ENCODE data around the gene CPSF3. TPM values are rescaled to one million over a fixed set of nuclear protein-coding genes. Genes with fewer than 3 reads are reported as not detected.
A peak's percentile ranks its signal among the peaks of the same experiment; 100 is the strongest.

Gene CPSF3
- total RNA-seq, 1 experiment from 2014 or later: 68.5 TPM

DNA sequence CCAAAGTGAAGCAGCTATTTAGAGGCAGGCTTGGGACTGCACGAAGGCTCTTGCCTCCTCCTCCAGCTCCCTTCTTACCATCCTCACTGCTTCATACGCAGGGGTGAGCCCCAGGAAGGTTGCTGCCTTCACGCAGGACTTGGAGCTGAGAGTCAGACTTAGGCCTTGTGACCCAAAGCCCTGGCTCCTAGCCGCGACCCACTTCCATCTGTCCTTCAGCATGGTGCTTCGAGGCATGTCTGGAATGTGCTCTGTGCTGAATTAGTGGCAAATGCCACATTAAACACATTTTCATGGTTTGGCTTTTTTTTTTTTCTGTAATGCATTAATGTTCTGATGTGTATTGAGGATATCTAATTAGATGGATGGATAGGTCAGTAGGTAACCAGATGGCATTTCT, 37.6 kb upstream of the CPSF3 start:
- H3K36me3 ChIP-seq (ENCODE audit: control insufficient read depth in 1 of 2, insufficient read depth in 2 of 2, low read length in 2 of 2): peaks cover 0 to 4% of the 10 kb centered on the region in 2 experiments; a peak in 1 of 4 replicates

More for the DNA sequence above, 37.6 kb upstream of the CPSF3 start:
- H4K20me1 ChIP-seq (ENCODE audit: insufficient read depth): no peaks in the 10 kb centered on the region
- H3K4me3 ChIP-seq (replicated peaks in 1 of 2; ENCODE audit: low read depth in 1 of 2, low read length in 2 of 2): no peak overlapping the region
- H3K9ac ChIP-seq (ENCODE audit: low read length): peak overlapping the region; percentile 42; the same call in 1 of the 2 replicates
- CTCF ChIA-PET: interaction anchor here (0.7 kb wide), 1 partner anchor 155 kb away, joined by 3 read pairs; no protein-coding TSS in a partner anchor
- no peaks in the 10 kb centered on the region for H3K9me3 ChIP-seq (ENCODE audit: control insufficient read depth in 1 of 2, insufficient read depth in 1 of 2, low read depth in 1 of 2, low read length in 2 of 2)
- H3K79me2 ChIP-seq (ENCODE audit: insufficient read depth, low read length): no peaks in the 10 kb centered on the region
- RAD21 ChIA-PET (ENCODE audit: low non-redundant PET in 1 of 2, low total read pairs in 2 of 2, uncharacterized antibody in 2 of 2, unreplicated experiment in 2 of 2): no interaction called here
- H3K9me2 ChIP-seq (ENCODE audit: insufficient read depth): no peaks in the 10 kb centered on the region
- H3K27ac ChIP-seq (ENCODE audit: low read depth, low read length): peak overlapping the region; percentile 68; the same call in 1 of the 2 replicates
- peak overlapping the region; percentile 62 for H3K4me2 ChIP-seq (ENCODE audit: low read length)
- TF ChIP-seq CEBPB (IDR thresholded peaks at IDR 0.05; ENCODE audit: low read depth) (no peak), SIN3A (IDR thresholded peaks at IDR 0.05; ENCODE audit: low read depth) (no peak), EZH2 (IDR thresholded peaks at IDR 0.05) (no peak), JUND (IDR thresholded peaks at IDR 0.05) (no peak), SRF (IDR thresholded peaks at IDR 0.05; ENCODE audit: low read depth) (no peak), RAD21 (IDR thresholded peaks at IDR 0.05; ENCODE audit: low read depth) (no peak)
- TF ChIP-seq, protein P1, sequence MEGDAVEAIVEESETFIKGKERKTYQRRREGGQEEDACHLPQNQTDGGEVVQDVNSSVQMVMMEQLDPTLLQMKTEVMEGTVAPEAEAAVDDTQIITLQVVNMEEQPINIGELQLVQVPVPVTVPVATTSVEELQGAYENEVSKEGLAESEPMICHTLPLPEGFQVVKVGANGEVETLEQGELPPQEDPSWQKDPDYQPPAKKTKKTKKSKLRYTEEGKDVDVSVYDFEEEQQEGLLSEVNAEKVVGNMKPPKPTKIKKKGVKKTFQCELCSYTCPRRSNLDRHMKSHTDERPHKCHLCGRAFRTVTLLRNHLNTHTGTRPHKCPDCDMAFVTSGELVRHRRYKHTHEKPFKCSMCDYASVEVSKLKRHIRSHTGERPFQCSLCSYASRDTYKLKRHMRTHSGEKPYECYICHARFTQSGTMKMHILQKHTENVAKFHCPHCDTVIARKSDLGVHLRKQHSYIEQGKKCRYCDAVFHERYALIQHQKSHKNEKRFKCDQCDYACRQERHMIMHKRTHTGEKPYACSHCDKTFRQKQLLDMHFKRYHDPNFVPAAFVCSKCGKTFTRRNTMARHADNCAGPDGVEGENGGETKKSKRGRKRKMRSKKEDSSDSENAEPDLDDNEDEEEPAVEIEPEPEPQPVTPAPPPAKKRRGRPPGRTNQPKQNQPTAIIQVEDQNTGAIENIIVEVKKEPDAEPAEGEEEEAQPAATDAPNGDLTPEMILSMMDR (IDR thresholded peaks at IDR 0.05 in 2 of 3, conservative IDR thresholded peaks at IDR 0.05 in 1 of 3; ENCODE audit: borderline replicate concordance in 1 of 3, insufficient read depth in 1 of 3, low read depth in 2 of 3, low read length in 2 of 3): no peak
- TF ChIP-seq, protein P2, sequence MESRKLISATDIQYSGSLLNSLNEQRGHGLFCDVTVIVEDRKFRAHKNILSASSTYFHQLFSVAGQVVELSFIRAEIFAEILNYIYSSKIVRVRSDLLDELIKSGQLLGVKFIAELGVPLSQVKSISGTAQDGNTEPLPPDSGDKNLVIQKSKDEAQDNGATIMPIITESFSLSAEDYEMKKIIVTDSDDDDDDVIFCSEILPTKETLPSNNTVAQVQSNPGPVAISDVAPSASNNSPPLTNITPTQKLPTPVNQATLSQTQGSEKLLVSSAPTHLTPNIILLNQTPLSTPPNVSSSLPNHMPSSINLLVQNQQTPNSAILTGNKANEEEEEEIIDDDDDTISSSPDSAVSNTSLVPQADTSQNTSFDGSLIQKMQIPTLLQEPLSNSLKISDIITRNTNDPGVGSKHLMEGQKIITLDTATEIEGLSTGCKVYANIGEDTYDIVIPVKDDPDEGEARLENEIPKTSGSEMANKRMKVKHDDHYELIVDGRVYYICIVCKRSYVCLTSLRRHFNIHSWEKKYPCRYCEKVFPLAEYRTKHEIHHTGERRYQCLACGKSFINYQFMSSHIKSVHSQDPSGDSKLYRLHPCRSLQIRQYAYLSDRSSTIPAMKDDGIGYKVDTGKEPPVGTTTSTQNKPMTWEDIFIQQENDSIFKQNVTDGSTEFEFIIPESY (IDR thresholded peaks at IDR 0.05; ENCODE audit: extremely low read depth, insufficient replicate concordance, low read length): no peak
- TF ChIP-seq, protein P3, sequence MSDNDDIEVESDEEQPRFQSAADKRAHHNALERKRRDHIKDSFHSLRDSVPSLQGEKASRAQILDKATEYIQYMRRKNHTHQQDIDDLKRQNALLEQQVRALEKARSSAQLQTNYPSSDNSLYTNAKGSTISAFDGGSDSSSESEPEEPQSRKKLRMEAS (IDR thresholded peaks at IDR 0.05): no peak
- peaks cover 38 to 54% of the 10 kb centered on the region in 2 experiments for H3K4me1 ChIP-seq (ENCODE audit: control insufficient read depth in 1 of 2, insufficient read depth in 2 of 2, low read length in 2 of 2)
- ATAC-seq: no peak
- no TSS peak for BruUV-seq (replicated peaks)
- POLR2A ChIA-PET: interaction anchor here (1.3 kb wide), 1 partner anchor 15 kb away, joined by 3 read pairs; no protein-coding TSS in a partner anchor
- intact Hi-C loops (cut with micrococcal nuclease): no loop called here
- H3K27me3 ChIP-seq (ENCODE audit: insufficient read depth, low read length): no peaks in the 10 kb centered on the region
- no peak overlapping the region for H2AFZ ChIP-seq (ENCODE audit: low read depth, low read length, poor library complexity, severe bottlenecking)
- DNase-seq (ENCODE audit: low read depth, low spot score): no peak

Data from HCT116 (cell line).